Activated CD4-positive, alpha-beta T cell treated with anti-CD3 and anti-CD28 coated beads for 48 hours (primary cell): ENCODE data around the gene CEMP1.
A peak's percentile ranks its signal among the peaks of the same experiment; 100 is the strongest.

Experiments used
- DNase-seq: peaks from one replicate; pipeline ENCODE4 v3.0.0-alpha.2; 2020

Gene CEMP1

GRCh38 chr16:2518823-2519710 is 12.1 kb downstream of the CEMP1 start:
- DNase-seq: no peak

- DNase-seq: no peak
Measured at GRCh38 chr16:2517954-2518605, 13.1 kb downstream of the CEMP1 start.

GRCh38 chr16:2516391-2517240 is 14.6 kb downstream of the CEMP1 start:
- DNase-seq: no peak

- no peak for DNase-seq
Measured at GRCh38 chr16:2515180-2515851, 15.9 kb downstream of the CEMP1 start.

- DNase-seq: peak; percentile 49
Measured at GRCh38 chr16:2514333-2515179, 16.7 kb downstream of the CEMP1 start.

GRCh38 chr16:2513405-2514332 is 17.5 kb downstream of the CEMP1 start, which contains the start of gene ATP6V0C:
ATP6V0C (plus strand) TSS chr16:2513952; CDS start chr16:2514104, 152 bp downstream.
- peak; percentile 93 for DNase-seq

GRCh38 chr16:2512735-2513404 is 18.3 kb downstream of the CEMP1 start:
- no peak for DNase-seq

GRCh38 chr16:2511996-2512734 is 19.0 kb downstream of the CEMP1 start:
- no peak for DNase-seq

- no peak for DNase-seq
Measured at GRCh38 chr16:2511128-2511800, 19.9 kb downstream of the CEMP1 start.

- DNase-seq: no peak
Measured at GRCh38 chr16:2508722-2509400, 22.3 kb downstream of the CEMP1 start.

GRCh38 chr16:2507665-2508064 is 23.5 kb downstream of the CEMP1 start:
- no peak for DNase-seq

- DNase-seq: no peak
Measured at GRCh38 chr16:2507052-2507659, 24.1 kb downstream of the CEMP1 start.

- DNase-seq: no peak
Measured at GRCh38 chr16:2505695-2506094, 25.5 kb downstream of the CEMP1 start.

- DNase-seq: no peak
Measured at GRCh38 chr16:2501946-2502895, 29.0 kb downstream of the CEMP1 start.

- peak; percentile 87 for DNase-seq
Measured at GRCh38 chr16:2500918-2501750, 30.1 kb downstream of the CEMP1 start.
